H9 (cell line): ENCODE measurements around the gene TPD52L1. TPM values are rescaled to one million over a fixed set of nuclear protein-coding genes. Genes with fewer than 3 reads are reported as not detected.
"Not testable (repeated sequence)": the region's sequence is repeated elsewhere in the genome, so short reads cannot be mapped to it uniquely, and the experiment has no call there.

ENCODE experiments used
- DNase-seq: peaks from one replicate; pipeline ENCODE4 v3.0.0-alpha.2; 2017
- H2AFZ ChIP-seq: one replicate; pipeline ENCODE4 v1.6.1; 2013; ENCODE audit warnings: mild to moderate bottlenecking, low read length, control low read depth, moderate library complexity
- H2AK5ac ChIP-seq: 2 replicates; pipeline ENCODE4 v1.6.1; 2013; ENCODE audit warnings: low read length, control low read depth, mixed read lengths; ENCODE audit not compliant: insufficient read length
- H2BK120ac ChIP-seq: one replicate; pipeline ENCODE4 v1.6.1; 2013; ENCODE audit warnings: low read depth, mild to moderate bottlenecking, low read length, control low read depth, inconsistent platforms; ENCODE audit not compliant: poor library complexity, severe bottlenecking
- H2BK12ac ChIP-seq: 2 replicates; pipeline ENCODE4 v1.6.1; 2013; ENCODE audit warnings: low read length, control low read depth, mixed read lengths, low read depth; ENCODE audit not compliant: insufficient read length
- H2BK15ac ChIP-seq: 2 replicates; pipeline ENCODE4 v1.6.1; 2013; ENCODE audit warnings: low read depth, low read length, control low read depth
- H2BK20ac ChIP-seq: one replicate; pipeline ENCODE4 v1.6.1; 2013; ENCODE audit warnings: low read depth, mild to moderate bottlenecking, low read length, control low read depth, inconsistent platforms; ENCODE audit not compliant: poor library complexity, severe bottlenecking
- H2BK5ac ChIP-seq: 2 replicates; pipeline ENCODE4 v1.6.1; 2013; ENCODE audit warnings: low read length, control low read depth, mixed read lengths; ENCODE audit not compliant: insufficient read length
- H3K14ac ChIP-seq: 2 replicates; pipeline ENCODE4 v1.6.1; 2013; ENCODE audit warnings: low read length, control low read depth; ENCODE audit not compliant: insufficient read depth
- H3K18ac ChIP-seq: 2 replicates; pipeline ENCODE4 v1.6.1; 2013; ENCODE audit warnings: low read depth, mild to moderate bottlenecking, mixed read lengths, low read length, control low read depth; ENCODE audit not compliant: insufficient read length
- H3K23ac ChIP-seq: 2 replicates; pipeline ENCODE4 v1.6.1; 2013; ENCODE audit warnings: low read length, control low read depth, mixed read lengths, low read depth; ENCODE audit not compliant: insufficient read length
- H3K23me2 ChIP-seq: 2 replicates; pipeline ENCODE4 v1.6.1; 2013; ENCODE audit warnings: low read depth, mild to moderate bottlenecking, mixed read lengths, low read length, control low read depth; ENCODE audit not compliant: insufficient read length, poor library complexity, severe bottlenecking
- H3K27ac ChIP-seq: 2 replicates; pipeline ENCODE4 v1.5.1; 2013; ENCODE audit warnings: low read length, control low read depth, mixed read lengths, low read depth; ENCODE audit not compliant: insufficient read length
- H3K27me3 ChIP-seq: 2 replicates; pipeline ENCODE4 v1.6.1; 2013; ENCODE audit warnings: low read length, control low read depth, inconsistent platforms; ENCODE audit not compliant: insufficient read depth
- H3K4ac ChIP-seq: 2 replicates; pipeline ENCODE4 v1.6.1; 2013; ENCODE audit warnings: low read depth, mild to moderate bottlenecking, control low read depth, inconsistent platforms, low read length, moderate library complexity
- H3K4me1 ChIP-seq: 2 replicates; pipeline ENCODE4 v1.6.1; 2013; ENCODE audit warnings: low read length, control low read depth, inconsistent platforms; ENCODE audit not compliant: insufficient read depth
- H3K4me2 ChIP-seq: 2 replicates; pipeline ENCODE4 v1.6.1; 2013; ENCODE audit warnings: low read length, control low read depth, mixed read lengths; ENCODE audit not compliant: insufficient read length, insufficient read depth
- H3K56ac ChIP-seq: 2 replicates; pipeline ENCODE4 v1.6.1; 2013; ENCODE audit warnings: low read depth, mild to moderate bottlenecking, mixed read lengths, low read length, control low read depth; ENCODE audit not compliant: insufficient read length
- H3K79me1 ChIP-seq: 2 replicates; pipeline ENCODE4 v1.6.1; 2013; ENCODE audit warnings: low read depth, mild to moderate bottlenecking, moderate library complexity, low read length, control low read depth, inconsistent platforms; ENCODE audit not compliant: insufficient read depth, poor library complexity, severe bottlenecking
- H3K79me2 ChIP-seq: 2 replicates; pipeline ENCODE4 v1.6.1; 2013; ENCODE audit warnings: low read length, control low read depth, inconsistent platforms; ENCODE audit not compliant: insufficient read depth
- H3K9ac ChIP-seq: 2 replicates; pipeline ENCODE4 v1.6.1; 2013; ENCODE audit warnings: low read length, control low read depth, mixed read lengths; ENCODE audit not compliant: insufficient read length; ENCODE audit errors: extremely low read depth
- H3K9me3 ChIP-seq: one replicate; pipeline ENCODE4 v1.6.1; 2013; ENCODE audit warnings: low read depth, low read length, inconsistent platforms; ENCODE audit not compliant: control insufficient read depth
- H3T11ph ChIP-seq: one replicate; pipeline ENCODE4 v1.6.1; 2013; ENCODE audit warnings: mild to moderate bottlenecking, low read length, control low read depth, inconsistent platforms
- H4K20me1 ChIP-seq: one replicate; pipeline ENCODE4 v1.6.1; 2013; ENCODE audit not compliant: control insufficient read depth, insufficient read length, insufficient read depth
- H4K5ac ChIP-seq: 2 replicates; pipeline ENCODE4 v1.6.1; 2013; ENCODE audit warnings: low read depth, mild to moderate bottlenecking, mixed read lengths, low read length, control low read depth; ENCODE audit not compliant: insufficient read length
- H4K8ac ChIP-seq: replicated peaks from 2 replicates; pipeline ENCODE4 v1.6.1; 2013; ENCODE audit warnings: low read length, control low read depth, mixed read lengths, low read depth; ENCODE audit not compliant: insufficient read length
- H4K91ac ChIP-seq: 2 replicates; pipeline ENCODE4 v1.6.1; 2013; ENCODE audit warnings: low read depth, mild to moderate bottlenecking, moderate library complexity, mixed read lengths, low read length, control low read depth; ENCODE audit not compliant: insufficient read length
- H3K27ac Mint-ChIP-seq, 3 experiments: 2 replicates in 2 of 3; 3 replicates in 1 of 3; pipeline ENCODE4 v1.8.0; 2020 to 2021; ENCODE audit warnings: mixed read lengths in 3 of 3, mild to moderate bottlenecking in 1 of 3, moderate library complexity in 1 of 3
- H3K27me3 Mint-ChIP-seq: 2 replicates; pipeline ENCODE4 v1.8.0; 2021; ENCODE audit warnings: low read depth, mild to moderate bottlenecking, moderate library complexity, mixed read lengths
- H3K36me3 Mint-ChIP-seq, 3 experiments: 2 replicates in 2 of 3; 3 replicates in 1 of 3; pipeline ENCODE4 v1.8.0; 2020 to 2021; ENCODE audit warnings: low read depth in 3 of 3, mixed read lengths in 3 of 3; ENCODE audit not compliant: insufficient read depth in 1 of 3
- H3K4me1 Mint-ChIP-seq, 2 experiments: 2 replicates each; pipeline ENCODE4 v1.8.0; 2020; ENCODE audit warnings: mixed read lengths in 2 of 2
- H3K4me3 Mint-ChIP-seq, 2 experiments: 2 replicates in 1 of 2; 3 replicates in 1 of 2; pipeline ENCODE4 v1.8.0; 2020 to 2021; ENCODE audit warnings: mild to moderate bottlenecking in 2 of 2, mixed read lengths in 2 of 2, moderate library complexity in 1 of 2
- H3K9me3 Mint-ChIP-seq, 2 experiments: 2 replicates in 1 of 2; 3 replicates in 1 of 2; pipeline ENCODE4 v1.8.0; 2020; ENCODE audit warnings: mild to moderate bottlenecking in 2 of 2, mixed read lengths in 2 of 2, moderate library complexity in 1 of 2
- WGBS: extraction: QIAGEN DNeasy Blood & Tissue Kit; methylation state at CpG from one replicate; pipeline ENCODE4 v1.1.7; 2013; ENCODE audit warnings: missing lambda C conversion rate, low lambda C conversion rate, mixed read lengths; ENCODE audit not compliant: insufficient read length; ENCODE audit errors: extremely low coverage; 5-methylcytosine and 5-hydroxymethylcytosine counted together
- total RNA-seq: library from RNA; stranded (reverse); gene quantifications from 2 replicates; pipeline ENCODE4 v1.2.1, GENCODE V29; 2021

The TPD52L1 gene
- total RNA-seq, 1 experiment from 2014 or later, result 6.6 TPM

- H4K5ac ChIP-seq, H3K14ac ChIP-seq, H2BK20ac ChIP-seq, H3K9ac ChIP-seq, DNase-seq, H3K79me2 ChIP-seq, H4K20me1 ChIP-seq, H3K27ac Mint-ChIP-seq, H2AFZ ChIP-seq, H3K18ac ChIP-seq, H3T11ph ChIP-seq, H3K27me3 ChIP-seq, H2AK5ac ChIP-seq, H4K91ac ChIP-seq, H3K23me2 ChIP-seq, H3K27ac ChIP-seq, H2BK5ac ChIP-seq, H3K56ac ChIP-seq, H3K27me3 Mint-ChIP-seq, H3K4ac ChIP-seq, H2BK120ac ChIP-seq, H4K8ac ChIP-seq, H2BK15ac ChIP-seq, H3K4me2 ChIP-seq, H3K4me3 Mint-ChIP-seq, H2BK12ac ChIP-seq, H3K23ac ChIP-seq, H3K79me1 ChIP-seq, H3K9me3 ChIP-seq, H3K4me1 ChIP-seq: not testable (repeated sequence)
- Mint-ChIP-seq H3K4me1 (peaks cover 18 to 20% of the 10 kb centered on the region in 2 experiments), H3K9me3 (peaks cover 13 to 34% of the 10 kb centered on the region in 2 experiments), H3K36me3 (peaks cover 69 to 77% (median 75%) of the 10 kb centered on the region in 3 experiments)
- WGBS, result no CpG with 5 or more reads among the region's 3 CpGs
Observed at GRCh38 chr6:125282470-125282869, 128.9 kb downstream of the TPD52L1 start.
